ENCODE results near the gene MYBPHL.

- TF ChIP-seq POLR2A (IDR thresholded peaks at IDR 0.05; ENCODE audit: low read depth, low read length) = no peak
- no peak for TF ChIP-seq POLR2AphosphoS5 (IDR thresholded peaks at IDR 0.05; ENCODE audit: low read depth, low read length)
Observed at GRCh38 chr1:109335091-109335490, 28.3 kb upstream of the MYBPHL start.

Data from GM12892 (cell line).